HCT116 (cell line): Measurements from ENCODE around the gene GAK.

Experiments used
- EZH2phosphoT487 ChIP-seq: fragments of 200-600 bp; IDR thresholded peaks from 2 replicates; pipeline ENCODE4 v1.6.1; 2018; ENCODE audit warnings: antibody characterized with exemption, borderline replicate concordance
- POLR2A ChIP-seq: IDR thresholded peaks from 2 replicates; pipeline ENCODE4 v1.7.0; 2011; ENCODE audit warnings: borderline replicate concordance; ENCODE audit not compliant: insufficient read depth, insufficient read length; ENCODE audit errors: extremely low read depth
- POLR2AphosphoS5 ChIP-seq: IDR thresholded peaks from 2 replicates; pipeline ENCODE4 v1.6.1; 2011; ENCODE audit warnings: mild to moderate bottlenecking, low read depth, low read length, moderate library complexity
- RAD21 ChIP-seq: IDR thresholded peaks from 2 replicates; pipeline ENCODE4 v1.6.1; 2012; ENCODE audit warnings: low read depth, mild to moderate bottlenecking
- TF ChIP-seq, protein P1 (sequence below): IDR thresholded peaks from 2 replicates; pipeline ENCODE4 v1.6.1; 2012
- TF ChIP-seq, protein P2 (sequence below), 3 experiments: fragments of 200-600 bp in 1 of 3; sonication (generic) in 1 of 3; IDR thresholded peaks in 2 of 3; conservative IDR thresholded peaks in 1 of 3; 2 replicates each; pipeline ENCODE4 v1.5.1; 2012 to 2017; ENCODE audit warnings: low read depth in 2 of 3, low read length in 2 of 3, antibody characterized with exemption in 1 of 3, borderline replicate concordance in 1 of 3, control low read depth in 1 of 3, mild to moderate bottlenecking in 1 of 3, mixed read lengths in 1 of 3, mixed run types in 1 of 3, moderate library complexity in 1 of 3; ENCODE audit not compliant: insufficient read depth in 1 of 3

DNA sequence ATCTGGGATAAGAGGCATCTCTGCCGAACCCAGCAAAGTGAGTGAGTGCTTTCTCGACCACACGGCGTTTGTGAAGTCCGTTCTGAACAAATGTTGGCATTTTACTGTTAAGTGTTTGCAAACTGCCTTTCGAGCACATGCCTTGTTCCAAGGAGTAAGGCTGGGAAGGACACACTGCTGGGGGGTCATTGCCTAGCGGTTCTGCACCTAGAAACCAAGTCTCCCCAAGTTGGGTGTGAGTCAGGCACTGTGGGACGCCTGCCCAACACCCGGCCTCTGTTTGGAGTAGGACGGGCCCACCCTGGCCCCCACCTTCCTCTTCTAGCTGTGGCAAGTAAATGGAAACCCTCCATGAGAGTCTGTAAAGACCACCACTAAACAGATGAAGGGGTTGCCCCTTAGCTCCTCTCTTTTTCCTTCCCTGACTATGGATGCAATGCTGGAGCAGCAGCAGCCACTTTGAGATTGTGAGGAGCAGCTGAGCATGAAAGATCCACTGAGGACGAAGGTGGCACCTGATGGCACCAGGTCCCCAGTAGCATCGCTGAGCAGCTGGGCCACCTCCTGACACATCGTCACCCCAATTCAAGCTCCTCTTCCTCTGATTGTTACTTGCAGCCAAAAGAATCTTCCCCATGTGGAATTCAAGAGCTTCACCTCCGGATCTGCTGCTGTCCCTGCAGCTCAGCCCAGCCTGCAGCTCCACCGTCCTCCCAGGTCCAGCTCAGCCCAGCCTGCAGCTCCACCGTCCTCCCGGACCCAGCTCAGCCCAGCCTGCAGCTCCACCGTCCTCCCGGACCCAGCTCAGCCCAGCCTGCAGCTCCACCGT lies 112.5 kb downstream of the GAK start:
- TF ChIP-seq, protein P1, sequence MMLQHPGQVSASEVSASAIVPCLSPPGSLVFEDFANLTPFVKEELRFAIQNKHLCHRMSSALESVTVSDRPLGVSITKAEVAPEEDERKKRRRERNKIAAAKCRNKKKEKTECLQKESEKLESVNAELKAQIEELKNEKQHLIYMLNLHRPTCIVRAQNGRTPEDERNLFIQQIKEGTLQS: no peak
- no peak for TF ChIP-seq POLR2AphosphoS5
- TF ChIP-seq, protein P2, sequence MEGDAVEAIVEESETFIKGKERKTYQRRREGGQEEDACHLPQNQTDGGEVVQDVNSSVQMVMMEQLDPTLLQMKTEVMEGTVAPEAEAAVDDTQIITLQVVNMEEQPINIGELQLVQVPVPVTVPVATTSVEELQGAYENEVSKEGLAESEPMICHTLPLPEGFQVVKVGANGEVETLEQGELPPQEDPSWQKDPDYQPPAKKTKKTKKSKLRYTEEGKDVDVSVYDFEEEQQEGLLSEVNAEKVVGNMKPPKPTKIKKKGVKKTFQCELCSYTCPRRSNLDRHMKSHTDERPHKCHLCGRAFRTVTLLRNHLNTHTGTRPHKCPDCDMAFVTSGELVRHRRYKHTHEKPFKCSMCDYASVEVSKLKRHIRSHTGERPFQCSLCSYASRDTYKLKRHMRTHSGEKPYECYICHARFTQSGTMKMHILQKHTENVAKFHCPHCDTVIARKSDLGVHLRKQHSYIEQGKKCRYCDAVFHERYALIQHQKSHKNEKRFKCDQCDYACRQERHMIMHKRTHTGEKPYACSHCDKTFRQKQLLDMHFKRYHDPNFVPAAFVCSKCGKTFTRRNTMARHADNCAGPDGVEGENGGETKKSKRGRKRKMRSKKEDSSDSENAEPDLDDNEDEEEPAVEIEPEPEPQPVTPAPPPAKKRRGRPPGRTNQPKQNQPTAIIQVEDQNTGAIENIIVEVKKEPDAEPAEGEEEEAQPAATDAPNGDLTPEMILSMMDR (IDR thresholded peaks at IDR 0.05 in 2 of 3, conservative IDR thresholded peaks at IDR 0.05 in 1 of 3; ENCODE audit: borderline replicate concordance in 1 of 3, insufficient read depth in 1 of 3, low read depth in 2 of 3, low read length in 2 of 3): no peak
- TF ChIP-seq RAD21: no peak
- TF ChIP-seq POLR2A: no peak
- no peak for TF ChIP-seq EZH2phosphoT487
